Vagina (tissue), 2 donors: ENCODE measurements around the gene TBC1D16. TPM values are rescaled to one million over a fixed set of nuclear protein-coding genes. Genes with fewer than 3 reads are reported as not detected.

ENCODE experiments used
- DNase-seq, 2 donors: peaks; one replicate each; pipeline ENCODE4 v3.0.0-alpha.2; 2017; ENCODE audit errors: extremely low spot score in 2 of 2
- H3K27ac ChIP-seq: fragments of 200-600 bp; sonication (generic); one replicate; pipeline ENCODE4 v1.5.1; 2019
- H3K27me3 ChIP-seq: fragments of 200-600 bp; sonication (generic); one replicate; pipeline ENCODE4 v1.5.1; 2019
- H3K36me3 ChIP-seq, 2 donors: fragments of 200-600 bp; sonication (generic); one replicate each; pipeline ENCODE4 v1.5.1; 2017 to 2019
- H3K4me1 ChIP-seq: fragments of 200-600 bp; sonication (generic); one replicate; pipeline ENCODE4 v1.5.1; 2019
- H3K4me3 ChIP-seq, 2 donors: fragments of 200-600 bp; sonication (generic); 1 replicate in 1 of 2; 2 replicates in 1 of 2; pipeline ENCODE4 v1.5.1; 2016 to 2019
- H3K9me3 ChIP-seq: fragments of 200-600 bp; sonication (generic); one replicate; pipeline ENCODE4 v1.5.1; 2019
- CTCF ChIP-seq, 3 experiments: fragments of 450-650 bp in 2 of 3; fragments of 200-600 bp in 1 of 3; sonication (generic) in 1 of 3; IDR thresholded peaks; one replicate each; pipeline ENCODE4 v1.5.1; 2017 to 2019; ENCODE audit warnings: antibody characterized with exemption in 3 of 3, mild to moderate bottlenecking in 2 of 3, moderate library complexity in 2 of 3
- POLR2A ChIP-seq, 2 donors: fragments of 450-650 bp; IDR thresholded peaks; one replicate each; pipeline ENCODE4 v1.6.1; 2017; ENCODE audit warnings: antibody characterized with exemption in 2 of 2, mild to moderate bottlenecking in 2 of 2, moderate library complexity in 2 of 2
- POLR2AphosphoS5 ChIP-seq, 2 donors: sonication (generic); formaldehyde crosslinking; IDR thresholded peaks; one replicate each; pipeline ENCODE4 v1.9.0; 2017; ENCODE audit warnings: antibody characterized with exemption in 2 of 2, mild to moderate bottlenecking in 2 of 2, low read depth in 1 of 2; ENCODE audit not compliant: insufficient read depth in 1 of 2
- intact Hi-C: fragments of 100-400 bp; cut with DNase I; formaldehyde crosslinking; loops from one replicate; pipeline ENCODE4 v1.15.1; 2023
- total RNA-seq: library from RNA; depleted of rRNA; stranded (reverse); fragments of >200 nt; gene quantifications from one replicate; pipeline ENCODE4 v1.2.3, GENCODE V29; 2016

TBC1D16 gene
- total RNA-seq, 1 donor from 2014 or later, result 18.2 TPM

DNA sequence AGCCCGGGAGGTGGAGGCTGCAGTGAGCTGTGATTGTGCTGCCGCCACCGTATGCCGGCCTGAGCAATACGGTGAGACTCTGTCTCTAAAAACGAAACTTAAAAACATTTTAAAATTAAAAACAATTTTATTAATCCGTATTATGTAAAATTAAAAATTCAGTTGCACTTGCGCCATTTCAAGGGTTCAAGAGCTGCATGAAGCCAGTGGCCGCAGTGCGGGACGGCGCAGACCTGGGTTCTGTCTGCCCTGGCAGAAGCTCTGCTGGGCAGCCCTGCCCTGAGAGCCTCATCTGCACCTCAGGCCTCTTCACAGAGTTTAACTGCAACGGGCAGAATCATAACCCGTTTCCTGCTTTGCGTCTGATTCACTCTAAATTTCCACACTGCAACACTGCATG, 31.7 kb downstream of the TBC1D16 start:
- DNase-seq, result no peak
- intact Hi-C loops, result loop anchor here (10.0 kb wide), 1 partner anchor 81 kb away; no protein-coding TSS in a partner anchor
- Histone ChIP-seq H3K27ac (no peak overlapping the region), H3K36me3 (no peaks in the 10 kb centered on the region), H3K4me1 (peaks cover 11% of the 10 kb centered on the region), H3K27me3 (no peaks in the 10 kb centered on the region), H3K9me3 (no peaks in the 10 kb centered on the region), H3K4me3 (no peak overlapping the region)
- TF ChIP-seq CTCF (IDR thresholded peaks at IDR 0.05) (no peak), POLR2AphosphoS5 (IDR thresholded peaks at IDR 0.05; ENCODE audit: insufficient read depth in 1 of 2, low read depth in 1 of 2) (no peak), POLR2A (IDR thresholded peaks at IDR 0.05) (no peak)

DNA sequence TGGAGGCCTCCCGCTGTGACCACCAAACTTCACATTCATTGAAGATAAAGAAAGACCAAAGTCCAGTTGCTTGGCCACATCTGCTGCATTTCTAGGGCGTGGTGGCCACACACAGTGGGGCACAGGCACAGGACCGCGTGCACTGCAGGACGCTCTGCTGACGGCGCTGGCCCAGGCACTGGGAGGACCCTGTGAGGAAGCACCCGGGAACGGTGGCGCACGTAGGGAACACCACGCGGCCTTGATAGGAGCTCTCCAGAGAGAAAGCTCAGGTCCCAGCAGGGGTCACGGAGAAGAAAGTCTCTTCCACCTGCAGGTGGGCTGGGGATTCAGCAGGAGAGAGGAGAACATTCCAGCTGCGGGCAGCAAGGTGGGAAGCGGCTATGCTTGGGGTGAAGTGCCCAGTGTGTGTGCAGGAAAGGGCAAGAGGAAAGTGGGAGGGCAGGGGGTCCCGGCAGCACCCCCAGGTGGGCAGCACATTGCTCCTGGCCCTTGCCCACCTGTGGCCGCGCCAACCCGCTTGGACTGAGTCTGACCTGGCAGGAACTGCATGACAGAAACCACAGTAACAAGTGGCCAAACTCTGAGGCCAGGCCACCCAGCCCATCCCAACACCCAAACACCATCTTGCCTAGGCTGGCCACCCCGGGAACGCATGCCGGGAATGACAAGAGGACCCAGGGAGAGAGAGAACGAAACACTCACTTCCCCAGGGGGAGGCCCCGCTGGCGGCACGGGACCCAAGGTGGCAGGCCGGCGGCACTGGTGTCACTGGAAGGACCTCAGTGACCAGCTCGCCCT, 32.8 kb downstream of the TBC1D16 start:
- H3K4me3 ChIP-seq, result no peak overlapping the region
- DNase-seq, result no peak
- peaks cover 6% of the 10 kb centered on the region for H3K4me1 ChIP-seq
- intact Hi-C loops, result loop anchor here (10.0 kb wide), 1 partner anchor 82 kb away; no protein-coding TSS in a partner anchor
- no peaks in the 10 kb centered on the region for H3K36me3 ChIP-seq
- no peak for TF ChIP-seq CTCF (IDR thresholded peaks at IDR 0.05)
- TF ChIP-seq POLR2A (IDR thresholded peaks at IDR 0.05), result no peak
- TF ChIP-seq POLR2AphosphoS5 (IDR thresholded peaks at IDR 0.05; ENCODE audit: insufficient read depth in 1 of 2, low read depth in 1 of 2), result no peak
- no peaks in the 10 kb centered on the region for H3K27me3 ChIP-seq
- H3K9me3 ChIP-seq, result no peaks in the 10 kb centered on the region
- no peak overlapping the region for H3K27ac ChIP-seq

GRCh38 chr17:80002070-80002641, 33.5 kb downstream of the TBC1D16 start:
- no peaks in the 10 kb centered on the region for H3K9me3 ChIP-seq
- H3K4me1 ChIP-seq, result peaks cover 6% of the 10 kb centered on the region
- H3K27ac ChIP-seq, result no peak overlapping the region
- intact Hi-C loops, result loop anchor here (10.0 kb wide), 1 partner anchor 83 kb away; no protein-coding TSS in a partner anchor
- H3K27me3 ChIP-seq, result no peaks in the 10 kb centered on the region
- H3K4me3 ChIP-seq, result no peak overlapping the region
- no peaks in the 10 kb centered on the region for H3K36me3 ChIP-seq
- TF ChIP-seq POLR2A (IDR thresholded peaks at IDR 0.05) (no peak), CTCF (IDR thresholded peaks at IDR 0.05) (no peak), POLR2AphosphoS5 (IDR thresholded peaks at IDR 0.05; ENCODE audit: insufficient read depth in 1 of 2, low read depth in 1 of 2) (no peak)
- no peak for DNase-seq

DNA sequence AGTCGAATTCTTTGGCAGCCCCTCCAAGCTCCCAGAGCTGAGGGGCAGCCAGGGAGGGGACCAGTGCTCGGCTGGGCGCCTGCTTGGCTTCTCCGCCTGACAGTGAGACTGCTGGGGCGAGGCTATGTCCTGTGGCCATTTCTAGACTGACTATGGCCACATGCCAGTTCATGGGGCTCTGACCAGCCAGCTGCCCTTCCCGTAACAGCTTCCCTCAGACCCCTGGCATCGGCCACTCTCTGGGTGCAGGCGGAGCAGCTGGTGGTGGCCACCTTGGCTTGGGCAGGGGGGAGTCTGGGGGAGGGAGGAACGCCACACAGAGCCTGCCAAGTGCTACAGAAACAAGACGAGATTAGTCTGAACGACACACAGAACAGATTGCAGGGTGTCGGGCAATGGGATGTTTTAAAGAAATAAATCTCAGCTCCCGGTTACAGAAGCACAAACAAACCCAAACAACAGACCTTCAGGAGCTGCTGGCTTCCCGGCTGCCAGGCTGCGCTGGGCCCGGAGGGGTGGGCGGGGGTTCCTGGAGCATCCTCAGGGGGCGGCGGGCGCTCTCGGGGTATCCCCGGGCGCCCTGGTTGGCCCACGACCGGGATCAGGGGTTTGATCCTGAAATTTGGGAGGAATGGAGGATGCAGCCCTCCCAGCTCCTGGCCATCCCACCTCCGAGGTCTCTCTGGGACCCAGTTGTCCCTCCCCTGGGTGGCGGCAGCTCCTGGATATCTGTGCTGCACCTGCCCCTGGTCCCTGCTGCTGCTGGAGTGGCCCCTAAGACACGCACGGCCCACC, 34.5 kb downstream of the TBC1D16 start:
- no peak overlapping the region for H3K27ac ChIP-seq
- H3K4me3 ChIP-seq, result no peak overlapping the region
- peaks cover 5% of the 10 kb centered on the region for H3K4me1 ChIP-seq
- TF ChIP-seq CTCF (IDR thresholded peaks at IDR 0.05), result no peak
- TF ChIP-seq POLR2AphosphoS5 (IDR thresholded peaks at IDR 0.05; ENCODE audit: insufficient read depth in 1 of 2, low read depth in 1 of 2), result no peak
- no peak for TF ChIP-seq POLR2A (IDR thresholded peaks at IDR 0.05)
- no peaks in the 10 kb centered on the region for H3K9me3 ChIP-seq
- no peaks in the 10 kb centered on the region for H3K36me3 ChIP-seq
- no peaks in the 10 kb centered on the region for H3K27me3 ChIP-seq
- no peak for DNase-seq
- intact Hi-C loops, result loop anchor here (10.0 kb wide), 1 partner anchor 84 kb away; no protein-coding TSS in a partner anchor
